SU-DHL-6 (cell line): Measurements from ENCODE around the gene DNAJB5.

ENCODE experiments used
- CTCF ChIP-seq: fragments of 200-600 bp; sonication (generic); IDR thresholded peaks from one replicate; pipeline ENCODE4 v1.5.1; 2017; ENCODE audit warnings: antibody characterized with exemption, mild to moderate bottlenecking, low read length, moderate library complexity; ENCODE audit not compliant: insufficient read depth, poor library complexity, severe bottlenecking
- EZH2phosphoT487 ChIP-seq: fragments of 200-600 bp; sonication (generic), shearing (Covaris generic); conservative IDR thresholded peaks from 2 replicates; pipeline ENCODE4 v1.6.1; 2018; ENCODE audit warnings: mild to moderate bottlenecking, antibody characterized with exemption, low read length, moderate library complexity, mixed read lengths

GRCh38 chr9:35042081-35042604, 52.6 kb downstream of the DNAJB5 start:
- TF ChIP-seq EZH2phosphoT487 (no peak), CTCF (no peak)
